H9 (cell line): ENCODE results near the gene ATG13. TPM values are rescaled to one million over a fixed set of nuclear protein-coding genes. Genes with fewer than 3 reads are reported as not detected.
"Not testable (repeated sequence)": the region's sequence is repeated elsewhere in the genome, so short reads cannot be mapped to it uniquely, and the experiment has no call there.

Source experiments
- DNase-seq: peaks from one replicate; pipeline ENCODE4 v3.0.0-alpha.2; 2017
- H2AFZ ChIP-seq: one replicate; pipeline ENCODE4 v1.6.1; 2013; ENCODE audit warnings: mild to moderate bottlenecking, low read length, control low read depth, moderate library complexity
- H2AK5ac ChIP-seq: 2 replicates; pipeline ENCODE4 v1.6.1; 2013; ENCODE audit warnings: low read length, control low read depth, mixed read lengths; ENCODE audit not compliant: insufficient read length
- H2BK120ac ChIP-seq: one replicate; pipeline ENCODE4 v1.6.1; 2013; ENCODE audit warnings: low read depth, mild to moderate bottlenecking, low read length, control low read depth, inconsistent platforms; ENCODE audit not compliant: poor library complexity, severe bottlenecking
- H2BK12ac ChIP-seq: 2 replicates; pipeline ENCODE4 v1.6.1; 2013; ENCODE audit warnings: low read length, control low read depth, mixed read lengths, low read depth; ENCODE audit not compliant: insufficient read length
- H2BK15ac ChIP-seq: 2 replicates; pipeline ENCODE4 v1.6.1; 2013; ENCODE audit warnings: low read depth, low read length, control low read depth
- H2BK20ac ChIP-seq: one replicate; pipeline ENCODE4 v1.6.1; 2013; ENCODE audit warnings: low read depth, mild to moderate bottlenecking, low read length, control low read depth, inconsistent platforms; ENCODE audit not compliant: poor library complexity, severe bottlenecking
- H2BK5ac ChIP-seq: 2 replicates; pipeline ENCODE4 v1.6.1; 2013; ENCODE audit warnings: low read length, control low read depth, mixed read lengths; ENCODE audit not compliant: insufficient read length
- H3K14ac ChIP-seq: 2 replicates; pipeline ENCODE4 v1.6.1; 2013; ENCODE audit warnings: low read length, control low read depth; ENCODE audit not compliant: insufficient read depth
- H3K18ac ChIP-seq: 2 replicates; pipeline ENCODE4 v1.6.1; 2013; ENCODE audit warnings: low read depth, mild to moderate bottlenecking, mixed read lengths, low read length, control low read depth; ENCODE audit not compliant: insufficient read length
- H3K23ac ChIP-seq: 2 replicates; pipeline ENCODE4 v1.6.1; 2013; ENCODE audit warnings: low read length, control low read depth, mixed read lengths, low read depth; ENCODE audit not compliant: insufficient read length
- H3K23me2 ChIP-seq: 2 replicates; pipeline ENCODE4 v1.6.1; 2013; ENCODE audit warnings: low read depth, mild to moderate bottlenecking, mixed read lengths, low read length, control low read depth; ENCODE audit not compliant: insufficient read length, poor library complexity, severe bottlenecking
- H3K27ac ChIP-seq: 2 replicates; pipeline ENCODE4 v1.5.1; 2013; ENCODE audit warnings: low read length, control low read depth, mixed read lengths, low read depth; ENCODE audit not compliant: insufficient read length
- H3K27me3 ChIP-seq: 2 replicates; pipeline ENCODE4 v1.6.1; 2013; ENCODE audit warnings: low read length, control low read depth, inconsistent platforms; ENCODE audit not compliant: insufficient read depth
- H3K4ac ChIP-seq: 2 replicates; pipeline ENCODE4 v1.6.1; 2013; ENCODE audit warnings: low read depth, mild to moderate bottlenecking, control low read depth, inconsistent platforms, low read length, moderate library complexity
- H3K4me1 ChIP-seq: 2 replicates; pipeline ENCODE4 v1.6.1; 2013; ENCODE audit warnings: low read length, control low read depth, inconsistent platforms; ENCODE audit not compliant: insufficient read depth
- H3K4me2 ChIP-seq: 2 replicates; pipeline ENCODE4 v1.6.1; 2013; ENCODE audit warnings: low read length, control low read depth, mixed read lengths; ENCODE audit not compliant: insufficient read length, insufficient read depth
- H3K56ac ChIP-seq: 2 replicates; pipeline ENCODE4 v1.6.1; 2013; ENCODE audit warnings: low read depth, mild to moderate bottlenecking, mixed read lengths, low read length, control low read depth; ENCODE audit not compliant: insufficient read length
- H3K79me1 ChIP-seq: 2 replicates; pipeline ENCODE4 v1.6.1; 2013; ENCODE audit warnings: low read depth, mild to moderate bottlenecking, moderate library complexity, low read length, control low read depth, inconsistent platforms; ENCODE audit not compliant: insufficient read depth, poor library complexity, severe bottlenecking
- H3K79me2 ChIP-seq: 2 replicates; pipeline ENCODE4 v1.6.1; 2013; ENCODE audit warnings: low read length, control low read depth, inconsistent platforms; ENCODE audit not compliant: insufficient read depth
- H3K9ac ChIP-seq: 2 replicates; pipeline ENCODE4 v1.6.1; 2013; ENCODE audit warnings: low read length, control low read depth, mixed read lengths; ENCODE audit not compliant: insufficient read length; ENCODE audit errors: extremely low read depth
- H3K9me3 ChIP-seq: one replicate; pipeline ENCODE4 v1.6.1; 2013; ENCODE audit warnings: low read depth, low read length, inconsistent platforms; ENCODE audit not compliant: control insufficient read depth
- H3T11ph ChIP-seq: one replicate; pipeline ENCODE4 v1.6.1; 2013; ENCODE audit warnings: mild to moderate bottlenecking, low read length, control low read depth, inconsistent platforms
- H4K20me1 ChIP-seq: one replicate; pipeline ENCODE4 v1.6.1; 2013; ENCODE audit not compliant: control insufficient read depth, insufficient read length, insufficient read depth
- H4K5ac ChIP-seq: 2 replicates; pipeline ENCODE4 v1.6.1; 2013; ENCODE audit warnings: low read depth, mild to moderate bottlenecking, mixed read lengths, low read length, control low read depth; ENCODE audit not compliant: insufficient read length
- H4K8ac ChIP-seq: replicated peaks from 2 replicates; pipeline ENCODE4 v1.6.1; 2013; ENCODE audit warnings: low read length, control low read depth, mixed read lengths, low read depth; ENCODE audit not compliant: insufficient read length
- H4K91ac ChIP-seq: 2 replicates; pipeline ENCODE4 v1.6.1; 2013; ENCODE audit warnings: low read depth, mild to moderate bottlenecking, moderate library complexity, mixed read lengths, low read length, control low read depth; ENCODE audit not compliant: insufficient read length
- H3K27ac Mint-ChIP-seq, 3 experiments: 2 replicates in 2 of 3; 3 replicates in 1 of 3; pipeline ENCODE4 v1.8.0; 2020 to 2021; ENCODE audit warnings: mixed read lengths in 3 of 3, mild to moderate bottlenecking in 1 of 3, moderate library complexity in 1 of 3
- H3K27me3 Mint-ChIP-seq: 2 replicates; pipeline ENCODE4 v1.8.0; 2021; ENCODE audit warnings: low read depth, mild to moderate bottlenecking, moderate library complexity, mixed read lengths
- H3K36me3 Mint-ChIP-seq, 3 experiments: 2 replicates in 2 of 3; 3 replicates in 1 of 3; pipeline ENCODE4 v1.8.0; 2020 to 2021; ENCODE audit warnings: low read depth in 3 of 3, mixed read lengths in 3 of 3; ENCODE audit not compliant: insufficient read depth in 1 of 3
- H3K4me1 Mint-ChIP-seq, 2 experiments: 2 replicates each; pipeline ENCODE4 v1.8.0; 2020; ENCODE audit warnings: mixed read lengths in 2 of 2
- H3K4me3 Mint-ChIP-seq, 2 experiments: 2 replicates in 1 of 2; 3 replicates in 1 of 2; pipeline ENCODE4 v1.8.0; 2020 to 2021; ENCODE audit warnings: mild to moderate bottlenecking in 2 of 2, mixed read lengths in 2 of 2, moderate library complexity in 1 of 2
- H3K9me3 Mint-ChIP-seq, 2 experiments: 2 replicates in 1 of 2; 3 replicates in 1 of 2; pipeline ENCODE4 v1.8.0; 2020; ENCODE audit warnings: mild to moderate bottlenecking in 2 of 2, mixed read lengths in 2 of 2, moderate library complexity in 1 of 2
- WGBS: extraction: QIAGEN DNeasy Blood & Tissue Kit; methylation state at CpG from one replicate; pipeline ENCODE4 v1.1.7; 2013; ENCODE audit warnings: missing lambda C conversion rate, low lambda C conversion rate, mixed read lengths; ENCODE audit not compliant: insufficient read length; ENCODE audit errors: extremely low coverage; 5-methylcytosine and 5-hydroxymethylcytosine counted together
- total RNA-seq: library from RNA; stranded (reverse); gene quantifications from 2 replicates; pipeline ENCODE4 v1.2.1, GENCODE V29; 2021
- TF ChIP-seq, protein P1 (sequence below): fragments of 200-600 bp; sonication (generic); conservative IDR thresholded peaks from 3 replicates; pipeline ENCODE4 v1.8.0; 2021; ENCODE audit warnings: antibody characterized with exemption, mild to moderate bottlenecking

Gene ATG13
- total RNA-seq, 1 experiment from 2014 or later = 79.1 TPM

DNA sequence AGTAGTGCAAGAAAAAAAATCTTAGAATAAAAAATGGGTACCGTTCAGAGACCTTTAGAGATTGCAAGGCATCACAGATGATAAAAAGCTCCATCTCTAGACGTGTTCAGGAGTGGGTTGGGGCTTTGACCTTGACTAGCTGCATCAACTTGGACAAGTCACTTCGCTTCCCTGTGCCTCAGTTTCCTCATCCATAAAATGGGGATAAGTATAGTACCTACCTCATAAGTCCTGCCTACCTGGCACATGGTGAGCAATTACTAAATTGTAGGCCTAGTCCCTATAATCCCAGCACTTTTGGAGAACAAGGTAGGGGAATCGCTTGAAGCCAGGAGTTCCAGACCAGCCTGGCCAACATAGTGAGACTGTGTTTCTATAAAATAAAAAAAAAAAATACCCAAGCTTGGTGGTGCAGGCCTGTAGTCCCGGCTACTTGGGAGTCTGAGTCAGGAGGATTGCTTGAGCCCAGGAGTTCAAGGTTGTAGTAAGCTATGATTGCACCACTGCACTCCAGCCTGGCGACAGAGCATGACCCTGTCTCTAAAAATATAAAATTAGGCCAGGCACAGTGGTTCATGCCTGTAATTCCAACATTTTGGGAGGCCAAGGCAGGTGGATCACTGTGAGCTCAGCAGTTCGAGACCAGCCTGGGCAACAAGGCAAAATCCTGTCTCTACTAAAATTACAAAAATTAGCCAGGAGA, 95.7 kb downstream of the ATG13 start:
- H3K27me3 ChIP-seq = no peaks in the 10 kb centered on the region
- H3K56ac ChIP-seq = no peak overlapping the region
- no peaks in the 10 kb centered on the region for H3K4me1 ChIP-seq
- Mint-ChIP-seq H3K27ac (no peak overlapping the region), H3K27me3 (no peaks in the 10 kb centered on the region), H3K9me3 (no peaks in the 10 kb centered on the region), H3K36me3 (peaks cover 0 to 3% (median 0%) of the 10 kb centered on the region in 3 experiments; a peak in 1 of 7 replicates), H3K4me3 (no peak overlapping the region), H3K4me1 (0 out of 4 replicates have a peak, but pooled peaks cover 0 to under 1% of the 10 kb centered on the region in 2 experiments)
- H3K23ac ChIP-seq = no peak overlapping the region
- no peaks in the 10 kb centered on the region for H3K9me3 ChIP-seq
- H2BK5ac ChIP-seq = no peak overlapping the region
- H3T11ph ChIP-seq = no peak overlapping the region
- no peak overlapping the region for H2BK120ac ChIP-seq
- H3K23me2 ChIP-seq = no peaks in the 10 kb centered on the region
- no peak overlapping the region for H2BK15ac ChIP-seq
- no peak overlapping the region for H2AFZ ChIP-seq
- no peak overlapping the region for H3K4me2 ChIP-seq
- no peak overlapping the region for H3K14ac ChIP-seq
- no peak overlapping the region for H4K8ac ChIP-seq
- H3K79me1 ChIP-seq = no peaks in the 10 kb centered on the region
- H4K20me1 ChIP-seq = no peaks in the 10 kb centered on the region
- TF ChIP-seq, protein P1, sequence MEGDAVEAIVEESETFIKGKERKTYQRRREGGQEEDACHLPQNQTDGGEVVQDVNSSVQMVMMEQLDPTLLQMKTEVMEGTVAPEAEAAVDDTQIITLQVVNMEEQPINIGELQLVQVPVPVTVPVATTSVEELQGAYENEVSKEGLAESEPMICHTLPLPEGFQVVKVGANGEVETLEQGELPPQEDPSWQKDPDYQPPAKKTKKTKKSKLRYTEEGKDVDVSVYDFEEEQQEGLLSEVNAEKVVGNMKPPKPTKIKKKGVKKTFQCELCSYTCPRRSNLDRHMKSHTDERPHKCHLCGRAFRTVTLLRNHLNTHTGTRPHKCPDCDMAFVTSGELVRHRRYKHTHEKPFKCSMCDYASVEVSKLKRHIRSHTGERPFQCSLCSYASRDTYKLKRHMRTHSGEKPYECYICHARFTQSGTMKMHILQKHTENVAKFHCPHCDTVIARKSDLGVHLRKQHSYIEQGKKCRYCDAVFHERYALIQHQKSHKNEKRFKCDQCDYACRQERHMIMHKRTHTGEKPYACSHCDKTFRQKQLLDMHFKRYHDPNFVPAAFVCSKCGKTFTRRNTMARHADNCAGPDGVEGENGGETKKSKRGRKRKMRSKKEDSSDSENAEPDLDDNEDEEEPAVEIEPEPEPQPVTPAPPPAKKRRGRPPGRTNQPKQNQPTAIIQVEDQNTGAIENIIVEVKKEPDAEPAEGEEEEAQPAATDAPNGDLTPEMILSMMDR = no peak
- no peak overlapping the region for H4K5ac ChIP-seq
- no CpG with 5 or more reads among the region's 7 CpGs for WGBS
- H4K91ac ChIP-seq = no peak overlapping the region
- no peak overlapping the region for H3K27ac ChIP-seq
- H3K18ac ChIP-seq = no peak overlapping the region
- H3K4ac ChIP-seq = no peak overlapping the region
- H3K9ac ChIP-seq = no peak overlapping the region
- no peak overlapping the region for H2BK20ac ChIP-seq
- no peaks in the 10 kb centered on the region for H3K79me2 ChIP-seq
- H2AK5ac ChIP-seq = no peak overlapping the region
- H2BK12ac ChIP-seq = no peak overlapping the region
- DNase-seq = no peak

GRCh38 chr11:46717825-46718154, 100.4 kb downstream of the ATG13 start:
- H3K14ac ChIP-seq, H3K4me2 ChIP-seq: not testable (repeated sequence)
- WGBS = no CpG with 5 or more reads among the region's 2 CpGs

More at GRCh38 chr11:46717825-46718154, 100.4 kb downstream of the ATG13 start:
- not testable (repeated sequence) for H3K79me2 ChIP-seq, H2AFZ ChIP-seq, H3K9me3 Mint-ChIP-seq, H3T11ph ChIP-seq, H2BK120ac ChIP-seq, H3K27me3 Mint-ChIP-seq, H3K23ac ChIP-seq, H2BK12ac ChIP-seq, H3K27ac ChIP-seq, H3K9ac ChIP-seq, H3K36me3 Mint-ChIP-seq, H2AK5ac ChIP-seq, H2BK15ac ChIP-seq, H3K27ac Mint-ChIP-seq, H3K4ac ChIP-seq, H3K79me1 ChIP-seq, H4K91ac ChIP-seq, H3K4me1 ChIP-seq, H4K5ac ChIP-seq, H3K9me3 ChIP-seq, H3K23me2 ChIP-seq, H4K8ac ChIP-seq, H3K56ac ChIP-seq, H2BK5ac ChIP-seq, H3K4me1 Mint-ChIP-seq, H3K18ac ChIP-seq, H3K4me3 Mint-ChIP-seq, H4K20me1 ChIP-seq, H2BK20ac ChIP-seq, H3K27me3 ChIP-seq, DNase-seq
